Activated CD8-positive, alpha-beta memory T cell treated with anti-CD3 and anti-CD28 coated beads for 24 hours (primary cell): Measurements from ENCODE around the gene CASZ1.

Experiments used
- DNase-seq: peaks from one replicate; pipeline ENCODE4 v3.0.0-alpha.2; 2020

CASZ1 gene

DNA sequence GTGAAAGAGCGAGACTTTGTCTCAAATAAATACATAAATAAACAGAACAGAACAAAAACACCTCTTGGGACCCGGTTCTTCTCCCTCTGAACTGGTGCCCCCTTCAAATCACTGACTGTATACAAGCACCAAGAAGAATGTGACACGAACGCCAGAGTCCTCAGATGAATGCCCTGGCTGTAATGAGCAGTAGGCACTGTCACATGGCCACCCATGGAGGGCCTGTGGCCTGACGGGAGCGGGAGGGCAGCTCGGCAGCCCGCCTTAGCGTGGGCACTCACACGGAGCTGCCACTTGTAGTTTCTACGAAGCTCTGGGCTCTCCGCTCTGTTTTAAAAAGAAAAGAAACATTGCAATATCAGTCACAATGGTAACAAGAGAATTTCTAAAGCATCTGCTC, 175.7 kb downstream of the CASZ1 start:
- no peak for DNase-seq

GRCh38 chr1:10617931-10618885, 178.2 kb downstream of the CASZ1 start:
- no peak for DNase-seq

- DNase-seq, result no peak
These were observed 179.1 kb downstream of the CASZ1 start for GRCh38 chr1:10617318-10617717.

- no peak for DNase-seq
These were observed 179.8 kb downstream of the CASZ1 start for GRCh38 chr1:10616696-10617095.

- no peak for DNase-seq
These were observed 180.3 kb downstream of the CASZ1 start for GRCh38 chr1:10615932-10616671.

DNA sequence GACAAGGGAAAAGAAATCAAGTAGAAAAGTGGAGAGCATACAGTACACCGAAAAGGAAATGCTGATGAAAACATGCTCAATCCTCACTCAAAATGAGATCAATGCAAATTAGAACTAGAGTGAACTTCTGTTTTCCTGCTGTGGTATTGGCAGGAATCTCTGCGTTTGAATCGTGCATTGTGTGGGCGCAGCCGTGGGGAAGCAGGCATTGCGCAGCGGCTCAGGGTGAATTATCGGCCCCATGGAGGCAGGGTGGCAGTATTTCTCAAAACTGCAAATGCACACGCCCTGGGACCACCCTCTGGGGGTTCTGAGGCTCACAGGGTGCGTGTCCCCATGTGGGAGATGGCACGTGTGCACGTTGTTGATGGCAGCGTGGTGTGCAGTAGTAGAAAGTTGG, 181.1 kb downstream of the CASZ1 start:
- no peak for DNase-seq

GRCh38 chr1:10614377-10615225, 181.8 kb downstream of the CASZ1 start:
- DNase-seq, result no peak

DNA sequence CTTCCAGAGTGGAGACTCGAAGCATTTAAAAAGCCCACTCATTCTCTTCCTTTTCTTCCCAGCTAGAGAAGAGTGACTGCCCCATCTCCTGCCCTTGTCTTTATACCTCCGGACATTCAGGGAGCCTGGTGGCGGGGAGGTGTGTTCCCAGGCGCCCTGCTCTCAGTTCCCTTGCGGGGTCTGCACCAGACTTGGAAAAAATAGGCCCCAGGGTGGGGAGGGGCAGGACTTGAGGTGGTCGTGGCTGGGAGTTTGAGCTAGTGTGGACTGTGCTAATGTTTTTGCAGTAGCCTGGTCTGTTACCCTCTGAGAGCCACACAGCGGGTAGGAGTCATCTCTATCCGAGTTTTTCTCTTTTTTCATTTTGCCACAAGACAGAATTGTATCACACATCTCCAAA, 182.6 kb downstream of the CASZ1 start:
- DNase-seq, result no peak

GRCh38 chr1:10613340-10613739, 183.1 kb downstream of the CASZ1 start:
- DNase-seq, result no peak

GRCh38 chr1:10612436-10613160, 183.8 kb downstream of the CASZ1 start:
- DNase-seq, result no peak

DNA sequence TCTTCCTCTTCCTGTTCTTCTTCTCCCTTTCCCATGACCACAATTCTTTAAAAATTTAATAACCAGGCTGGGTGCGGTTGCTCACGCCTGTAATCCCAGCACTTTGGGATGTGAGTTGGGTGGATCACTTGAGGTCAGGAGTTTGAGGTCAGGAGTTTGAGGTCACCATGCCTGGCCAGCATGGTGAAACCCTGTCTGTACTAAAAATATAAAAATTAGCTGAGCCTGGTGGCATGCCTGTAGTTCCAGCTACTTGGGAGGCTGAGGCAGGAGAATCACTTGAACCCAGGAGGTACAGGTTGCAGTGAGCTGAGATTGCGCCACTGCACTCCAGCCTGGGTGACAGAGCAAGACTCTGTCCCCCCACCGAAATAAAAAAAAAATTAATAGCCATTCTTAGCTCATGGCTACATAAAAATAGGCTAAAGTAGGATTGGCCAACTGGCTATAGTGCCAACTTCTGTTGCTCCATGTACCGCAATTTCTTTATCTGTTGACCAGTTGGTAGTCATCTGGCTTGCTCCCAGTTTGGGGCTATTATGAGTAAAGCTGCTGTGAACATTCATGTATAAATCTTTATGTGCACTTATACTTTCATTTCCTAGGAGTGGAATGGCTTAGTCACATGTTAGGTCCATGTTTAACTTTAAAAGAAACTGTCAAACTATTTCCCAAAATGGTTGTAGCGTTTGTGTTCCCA, 185.4 kb downstream of the CASZ1 start:
- DNase-seq, result no peak

DNA sequence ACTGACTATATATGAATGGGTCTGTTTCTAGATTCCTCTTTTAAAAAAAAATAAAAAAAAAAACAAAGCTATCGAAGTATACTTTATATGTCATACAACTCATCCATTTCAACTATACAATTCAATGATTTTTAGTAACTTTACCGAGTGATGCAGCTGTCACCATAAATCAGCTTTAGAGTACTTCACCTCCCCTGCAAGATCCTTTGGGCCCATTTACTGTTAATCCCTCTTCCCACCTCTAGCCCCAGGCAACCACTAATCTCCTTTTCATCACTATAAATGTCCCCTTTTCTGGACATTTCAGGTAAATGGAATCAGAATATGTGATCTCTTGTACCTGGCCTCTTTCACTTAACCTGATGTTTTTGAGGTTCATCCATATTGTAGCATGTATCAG, 187.8 kb downstream of the CASZ1 start:
- DNase-seq, result no peak

- DNase-seq, result no peak
These were observed 189.2 kb downstream of the CASZ1 start for GRCh38 chr1:10607228-10607627.

DNA sequence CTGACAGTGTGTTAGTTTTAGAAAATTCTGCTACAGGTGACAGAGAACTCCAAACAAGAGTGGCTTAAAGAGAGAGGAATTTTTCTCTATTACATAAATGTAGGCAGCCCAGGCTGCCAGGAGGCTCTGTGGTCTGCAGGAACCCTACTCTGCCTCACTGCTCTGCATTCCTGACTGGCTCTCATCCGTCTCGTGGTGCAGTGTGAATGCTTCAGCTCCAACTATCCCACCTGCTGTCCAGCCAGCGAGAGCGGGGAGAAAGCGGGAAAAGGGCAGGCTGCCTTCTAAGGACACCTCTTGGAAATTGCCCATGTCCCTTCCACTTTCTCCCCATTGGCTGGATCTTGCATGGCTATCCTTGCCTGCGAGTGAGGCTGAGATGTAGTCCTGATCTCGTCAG, 190.4 kb downstream of the CASZ1 start:
- no peak for DNase-seq

DNA sequence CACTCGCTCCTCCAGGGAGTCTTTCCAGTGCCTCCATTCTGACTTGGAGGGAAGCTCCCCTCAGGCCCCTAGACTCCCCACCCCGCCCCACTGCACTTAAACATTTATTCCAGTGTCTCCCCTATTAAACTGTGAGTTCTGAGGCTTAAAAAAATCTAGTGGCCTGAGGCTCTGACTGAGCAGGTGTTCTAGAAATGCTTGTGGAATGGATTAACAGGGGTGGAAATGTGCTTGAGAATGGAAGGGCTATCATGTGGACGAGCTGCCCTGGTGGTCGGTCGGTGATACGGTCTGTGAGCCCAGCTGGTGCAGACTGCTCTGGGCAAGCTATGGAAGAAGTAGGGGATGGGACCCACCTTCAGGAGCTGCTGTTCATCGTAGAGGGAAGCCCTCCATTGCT, 191.5 kb downstream of the CASZ1 start:
- no peak for DNase-seq

GRCh38 chr1:10602936-10603335, 193.5 kb downstream of the CASZ1 start:
- no peak for DNase-seq

DNA sequence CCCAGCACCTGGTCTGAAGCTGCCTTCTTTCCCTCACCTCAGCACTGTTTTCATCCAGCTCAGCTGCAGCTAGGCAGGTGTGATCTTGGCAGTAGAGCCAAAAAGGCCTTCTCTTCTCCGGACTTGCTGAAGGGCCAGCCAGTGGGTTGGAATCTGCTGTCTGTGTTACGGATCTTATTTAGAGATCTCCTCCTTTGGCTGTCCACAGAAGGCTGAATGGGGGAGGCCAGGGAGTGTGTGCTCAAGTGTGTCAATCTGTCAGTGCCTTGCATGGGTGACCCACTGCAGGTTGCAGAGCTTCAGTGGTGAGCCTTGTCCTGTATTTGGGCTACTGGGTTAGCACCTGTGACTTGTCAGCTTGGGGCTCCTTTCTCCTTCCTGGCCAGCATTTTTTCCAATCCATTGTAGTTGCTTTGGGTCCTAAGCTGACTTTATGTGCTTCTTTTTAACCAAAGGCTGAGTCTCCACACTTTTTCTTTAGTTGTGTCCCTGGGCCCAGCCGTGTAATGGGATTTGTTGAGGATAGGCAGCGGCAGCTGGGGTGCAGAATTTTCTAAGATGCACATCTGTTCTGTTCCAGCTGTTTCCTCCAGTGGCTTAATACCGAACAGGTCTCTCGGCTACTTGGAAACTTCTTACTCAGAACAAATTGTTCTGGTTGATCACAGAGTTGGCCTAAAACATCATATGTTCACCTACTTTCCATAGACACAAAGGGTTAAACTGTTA, 194.9 kb downstream of the CASZ1 start:
- no peak for DNase-seq

DNA sequence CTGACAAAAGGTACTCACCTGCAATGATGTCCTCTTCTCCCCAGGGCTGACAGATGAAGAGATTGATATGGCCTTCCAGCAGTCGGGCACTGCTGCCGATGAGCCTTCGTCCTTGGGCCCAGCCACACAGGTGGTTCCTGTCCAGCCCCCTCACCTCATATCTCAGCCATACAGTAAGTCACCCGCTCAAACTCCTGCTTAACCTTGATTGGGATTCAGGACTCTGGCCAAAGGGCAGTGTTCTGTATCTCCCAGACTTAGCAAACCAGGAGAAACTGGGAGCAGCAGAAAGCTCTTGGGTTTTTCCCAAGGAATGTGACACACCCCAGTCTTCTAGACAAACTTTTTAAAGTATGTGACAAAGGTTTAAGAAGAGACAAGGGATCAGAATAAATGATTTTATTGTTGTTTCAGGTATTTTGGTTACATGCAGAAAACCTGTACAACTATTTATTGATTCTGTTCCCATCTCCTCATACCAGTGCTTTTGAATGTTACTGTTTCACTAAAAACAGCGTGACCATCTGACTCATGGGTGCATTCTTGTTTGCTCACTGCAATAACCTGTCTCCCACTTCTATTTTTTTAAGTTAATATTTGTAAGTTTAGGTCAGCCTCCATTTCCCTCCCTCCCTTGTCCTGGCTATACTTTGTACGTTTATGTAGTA, 197.1 kb downstream of the CASZ1 start:
- no peak for DNase-seq

DNA sequence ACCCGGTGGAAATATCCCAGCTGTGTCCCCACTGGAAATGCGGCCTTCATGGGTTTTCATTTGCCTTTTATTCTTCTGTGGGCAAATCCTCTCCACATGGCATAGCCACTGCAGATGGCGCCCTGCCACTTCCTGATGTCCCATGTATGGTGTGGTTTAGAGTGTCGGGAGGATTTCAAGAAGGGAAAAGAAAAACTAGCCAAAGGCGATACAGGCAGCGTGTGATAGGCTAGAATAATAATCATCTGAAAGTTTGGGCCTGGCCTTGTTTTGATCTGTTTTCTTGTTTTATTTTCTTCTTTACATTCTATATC, 198.1 kb downstream of the CASZ1 start:
- DNase-seq, result no peak

DNA sequence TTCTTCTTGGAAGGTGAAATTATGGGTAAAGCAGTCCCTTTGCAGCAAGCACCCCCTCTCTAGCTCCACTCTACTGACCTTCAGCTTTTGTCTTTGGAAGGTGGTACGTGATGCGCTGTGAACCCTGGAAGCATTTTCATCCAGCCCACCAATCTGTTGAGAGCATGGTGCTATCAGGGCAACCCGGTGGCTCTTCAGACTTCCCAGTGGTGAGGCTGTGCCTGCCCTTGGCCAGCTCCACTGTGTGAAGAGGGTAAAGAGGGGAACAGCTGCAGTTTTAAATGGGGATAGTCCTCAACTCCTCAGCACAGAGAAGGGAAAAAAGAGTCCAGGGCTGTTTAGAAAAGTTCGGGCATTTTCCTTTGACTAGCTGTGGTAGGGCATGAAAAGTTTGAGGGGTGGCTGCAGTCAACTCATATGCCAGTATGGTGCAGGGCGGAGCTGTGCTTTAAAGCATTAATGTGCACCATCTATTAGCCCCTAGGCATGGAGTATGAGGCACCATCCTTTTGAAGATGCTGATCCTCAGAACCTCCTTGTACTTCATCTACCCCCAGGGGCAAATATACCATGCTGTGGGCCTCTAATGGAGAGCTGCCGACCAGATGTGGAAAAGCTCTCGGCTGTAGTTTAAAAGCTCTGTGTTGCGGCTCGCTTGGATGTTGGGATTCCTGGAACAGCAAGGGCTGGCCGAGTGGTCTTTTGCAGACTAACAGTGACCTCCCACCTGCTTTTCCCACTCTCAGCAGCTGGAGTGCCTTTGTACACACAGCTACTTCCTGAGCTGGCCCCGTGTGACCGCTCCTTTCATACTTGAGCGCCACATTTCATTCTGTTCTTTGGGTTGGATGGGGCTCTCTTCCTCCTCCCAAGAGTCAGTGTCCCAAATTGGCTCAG, 198.7 kb downstream of the CASZ1 start:
- DNase-seq, result no peak
